CD14-positive monocyte (primary cell): ENCODE results near the gene CDKN2AIPNL. TPM values are rescaled to one million over a fixed set of nuclear protein-coding genes. Genes with fewer than 3 reads are reported as not detected.

Source experiments
- DNase-seq, 3 donors: peaks; one replicate each; pipeline ENCODE4 v3.0.0-alpha.2; 2011 to 2022
- H2AFZ ChIP-seq: 2 replicates; pipeline ENCODE4 v1.6.0; 2012; ENCODE audit warnings: mild to moderate bottlenecking, low read depth, low read length, inconsistent platforms; ENCODE audit not compliant: insufficient read depth, poor library complexity, severe bottlenecking
- H3K27ac ChIP-seq, 2 donors: 1 replicate in 1 of 2; 2 replicates in 1 of 2; pipeline ENCODE4 v1.5.1; 2012 to 2013; ENCODE audit warnings: low read length in 2 of 2, control low read depth in 1 of 2, inconsistent platforms in 1 of 2, low read depth in 1 of 2, mild to moderate bottlenecking in 1 of 2
- H3K27me3 ChIP-seq, 2 donors: one replicate each; pipeline versions ENCODE4 v1.6.0 to v1.6.1; 2011 to 2013; ENCODE audit warnings: low read length in 2 of 2; ENCODE audit not compliant: control insufficient read depth in 2 of 2, insufficient read depth in 2 of 2
- H3K36me3 ChIP-seq, 2 donors: replicated peaks in 1 of 2; 1 replicate in 1 of 2; 2 replicates in 1 of 2; pipeline versions ENCODE4 v1.5.1 to v1.6.1; 2012 to 2013; ENCODE audit warnings: low read length in 2 of 2, control low read depth in 1 of 2, inconsistent platforms in 1 of 2, mild to moderate bottlenecking in 1 of 2; ENCODE audit not compliant: insufficient read depth in 2 of 2, control insufficient read depth in 1 of 2
- H3K4me1 ChIP-seq, 2 donors: 1 replicate in 1 of 2; 2 replicates in 1 of 2; pipeline versions ENCODE4 v1.5.1 to v1.6.1; 2012 to 2013; ENCODE audit warnings: low read length in 2 of 2, control low read depth in 1 of 2, inconsistent platforms in 1 of 2, mild to moderate bottlenecking in 1 of 2, moderate library complexity in 1 of 2; ENCODE audit not compliant: insufficient read depth in 2 of 2, control insufficient read depth in 1 of 2
- H3K4me2 ChIP-seq: replicated peaks from 2 replicates; pipeline ENCODE3; 2012; ENCODE audit warnings: low read length, moderate library complexity, mild to moderate bottlenecking; ENCODE audit not compliant: poor library complexity, severe bottlenecking; ENCODE audit errors: extremely low read depth
- H3K4me3 ChIP-seq, 3 experiments: fragments of 200-600 bp in 1 of 3; sonication (generic) in 1 of 3; replicated peaks in 1 of 3; 1 replicate in 2 of 3; 2 replicates in 1 of 3; pipeline ENCODE4 v1.5.1; 2011 to 2013; ENCODE audit warnings: low read length in 3 of 3, mild to moderate bottlenecking in 3 of 3, control low read depth in 2 of 3, low read depth in 2 of 3, inconsistent platforms in 1 of 3, moderate library complexity in 1 of 3
- H3K79me2 ChIP-seq: 2 replicates; pipeline ENCODE4 v1.6.0; 2012; ENCODE audit warnings: mild to moderate bottlenecking, control low read depth, inconsistent platforms, low read length, moderate library complexity; ENCODE audit not compliant: insufficient read depth
- H3K9ac ChIP-seq: 2 replicates; pipeline ENCODE4 v1.6.0; 2017; ENCODE audit warnings: low read length, mild to moderate bottlenecking; ENCODE audit not compliant: insufficient read depth, poor library complexity, severe bottlenecking
- H3K9me3 ChIP-seq, 2 donors: replicated peaks in 1 of 2; 1 replicate in 1 of 2; 2 replicates in 1 of 2; pipeline versions ENCODE4 v1.5.1 to v1.6.1; 2012 to 2013; ENCODE audit warnings: low read length in 2 of 2, control low read depth in 1 of 2; ENCODE audit not compliant: control insufficient read depth in 1 of 2, insufficient read depth in 1 of 2
- H4K20me1 ChIP-seq: 2 replicates; pipeline ENCODE4 v1.6.0; 2012; ENCODE audit warnings: mild to moderate bottlenecking, low read length, control low read depth, moderate library complexity; ENCODE audit not compliant: insufficient read depth
- H3K27ac Mint-ChIP-seq, 7 donors: one replicate each; pipeline ENCODE4 v1.8.0; 2020; ENCODE audit warnings: mild to moderate bottlenecking in 7 of 7, mixed read lengths in 7 of 7, moderate library complexity in 6 of 7, inconsistent platforms in 2 of 7
- H3K27me3 Mint-ChIP-seq, 3 donors: one replicate each; pipeline ENCODE4 v1.8.0; 2021 to 2022; ENCODE audit warnings: low read depth in 3 of 3, mild to moderate bottlenecking in 3 of 3, mixed read lengths in 3 of 3, moderate library complexity in 3 of 3, inconsistent platforms in 1 of 3
- H3K36me3 Mint-ChIP-seq, 2 donors: one replicate each; pipeline ENCODE4 v1.8.0; 2020; ENCODE audit warnings: mixed read lengths in 2 of 2, inconsistent platforms in 1 of 2, mild to moderate bottlenecking in 1 of 2
- H3K4me1 Mint-ChIP-seq: one replicate; pipeline ENCODE4 v1.8.0; 2020; ENCODE audit warnings: mild to moderate bottlenecking, mixed read lengths
- H3K4me3 Mint-ChIP-seq, 2 donors: one replicate each; pipeline ENCODE4 v1.8.0; 2020; ENCODE audit warnings: mild to moderate bottlenecking in 2 of 2, mixed read lengths in 2 of 2, moderate library complexity in 1 of 2
- H3K9me3 Mint-ChIP-seq, 7 donors: one replicate each; pipeline ENCODE4 v1.8.0; 2020 to 2022; ENCODE audit warnings: mixed read lengths in 7 of 7, mild to moderate bottlenecking in 6 of 7, moderate library complexity in 6 of 7, inconsistent platforms in 2 of 7
- CTCF ChIP-seq: fragments of 200-600 bp; IDR thresholded peaks from one replicate; pipeline ENCODE4 v1.8.0; 2022; ENCODE audit warnings: antibody characterized with exemption, mild to moderate bottlenecking
- WGBS: methylation state at CpG from one replicate; pipeline ENCODE4 v1.1.5; 2013; ENCODE audit warnings: missing lambda C conversion rate; ENCODE audit not compliant: insufficient coverage; 5-methylcytosine and 5-hydroxymethylcytosine counted together
- intact Hi-C, 2 donors: fragments of 100-400 bp; cut with micrococcal nuclease; formaldehyde crosslinking; loops; one replicate each; pipeline versions ENCODE4 v1.15.0 to v1.15.1; 2023
- polyA plus RNA-seq, 3 donors: library from polyadenylated mRNA; depleted of rRNA in 1 of 3; unstranded in 2 of 3; stranded (reverse) in 1 of 3; fragments of 300-500 nt in 2 of 3; fragments of >200 nt in 1 of 3; fragmentation: Illumina TruSeq in 2 of 3; gene quantifications; 1 replicate in 2 of 3; 2 replicates in 1 of 3; pipeline ENCODE4 v1.2.3, GENCODE V29; 2012 to 2021

CDKN2AIPNL gene
- polyA plus RNA-seq, 3 donors = 6.9 to 20.0 (median 15.0) TPM

GRCh38 chr5:134403951-134404350 is 7.7 kb downstream of the CDKN2AIPNL start:
- Mint-ChIP-seq H3K36me3 (peaks cover 20 to 35% of the 10 kb centered on the region in 2 donors), H3K27me3 (no peaks in the 10 kb centered on the region), H3K9me3 (no peaks in the 10 kb centered on the region), H3K4me1 (no peaks in the 10 kb centered on the region), H3K27ac (peak overlapping the region in 3 of 7 donors; percentile 18 to 46 (median 33)), H3K4me3 (no peak overlapping the region)
- Histone ChIP-seq H4K20me1 (no peaks in the 10 kb centered on the region), H3K4me2 (no peak overlapping the region), H2AFZ (no peak overlapping the region), H3K4me1 (no peaks in the 10 kb centered on the region), H3K27ac (no peak overlapping the region), H3K36me3 (peaks cover 9 to 36% of the 10 kb centered on the region in 2 donors), H3K4me3 (no peak overlapping the region), H3K9ac (no peak overlapping the region), H3K27me3 (no peaks in the 10 kb centered on the region), H3K9me3 (no peaks in the 10 kb centered on the region), H3K79me2 (no peaks in the 10 kb centered on the region)
- no peak for TF ChIP-seq CTCF
- DNase-seq = no peak
- intact Hi-C loops = no loop called here
- 100% methylated on average over 4 of the region's 5 CpGs for WGBS

DNA sequence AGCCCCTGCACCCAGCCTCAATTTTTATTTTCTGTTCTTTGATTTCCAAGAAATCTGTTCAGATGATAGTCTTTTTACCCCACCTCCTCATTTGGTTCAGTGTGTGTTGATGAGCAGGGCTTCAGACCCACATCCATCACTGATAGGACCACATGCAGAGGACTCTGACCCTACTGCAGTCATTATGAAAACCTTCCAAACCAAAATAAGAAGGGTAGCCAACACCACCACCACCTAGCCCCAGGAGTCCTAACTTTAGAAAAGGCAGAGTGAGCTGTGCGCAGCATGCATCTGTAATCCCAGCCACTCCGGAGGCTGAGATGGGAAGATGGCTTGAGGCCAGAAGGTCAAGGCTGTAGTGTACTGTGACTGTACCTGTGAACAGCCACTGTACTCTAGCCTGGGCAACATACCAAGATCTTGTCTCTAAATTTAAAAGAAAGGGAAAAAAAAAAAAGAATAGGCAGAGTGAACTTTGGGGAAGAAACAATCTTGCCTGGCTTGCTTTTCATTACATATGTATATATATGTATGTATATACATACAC is 13.0 kb downstream of the CDKN2AIPNL start:
- Histone ChIP-seq H3K4me2 (no peak overlapping the region), H3K4me1 (no peaks in the 10 kb centered on the region), H3K36me3 (peaks cover 36 to 65% of the 10 kb centered on the region in 2 donors), H3K79me2 (no peaks in the 10 kb centered on the region), H4K20me1 (peaks cover 32% of the 10 kb centered on the region), H3K27me3 (no peaks in the 10 kb centered on the region), H3K4me3 (no peak overlapping the region), H3K27ac (no peak overlapping the region), H2AFZ (no peak overlapping the region), H3K9ac (no peak overlapping the region), H3K9me3 (no peaks in the 10 kb centered on the region)
- H3K4me3 Mint-ChIP-seq = no peak overlapping the region
- H3K36me3 Mint-ChIP-seq = peaks cover 48 to 65% of the 10 kb centered on the region in 2 donors
- H3K4me1 Mint-ChIP-seq = no peaks in the 10 kb centered on the region
- no peaks in the 10 kb centered on the region for H3K27me3 Mint-ChIP-seq
- intact Hi-C loops = no loop called here
- TF ChIP-seq CTCF = no peak
- H3K27ac Mint-ChIP-seq = peak overlapping the region in 1 of 7 donors; percentile 52
- no peak for DNase-seq
- no peaks in the 10 kb centered on the region for H3K9me3 Mint-ChIP-seq
- 100% methylated on average over 2 of the region's 2 CpGs for WGBS
